ENCODE measurements around the gene WFDC12. TPM values are rescaled to one million over a fixed set of nuclear protein-coding genes. Genes with fewer than 3 reads are reported as not detected.
A peak's percentile ranks its signal among the peaks of the same experiment; 100 is the strongest.

WFDC12 gene
- total RNA-seq, 4 donors from 2014 or later, result 0.68 TPM; not detected in 3

GRCh38 chr20:45095805-45096238, 28.4 kb downstream of the WFDC12 start:
- intact Hi-C loops (cut with DNase I; ENCODE audit: low total_unique reads), result no loop called here
- Histone ChIP-seq H3K4me1 (peaks cover 0 to 14% (median 8%) of the 10 kb centered on the region in 4 donors), H3K9me3 (no peaks in the 10 kb centered on the region), H3K36me3 (no peaks in the 10 kb centered on the region), H3K27ac (no peak overlapping the region), H3K27me3 (peaks cover 44% of the 10 kb centered on the region), H3K4me3 (no peak overlapping the region)
- WGBS, 2 donors (ENCODE audit: low coverage in 1 of 2), result 13% methylated on average over 7 of the region's 7 CpGs; no CpG with 5 or more reads in 1 of the 2 donors
- TF ChIP-seq POLR2A (IDR thresholded peaks at IDR 0.05) (no peak), CTCF (IDR thresholded peaks at IDR 0.05) (peak; percentile 57 to 80 (median 75)), EP300 (IDR thresholded peaks at IDR 0.05; ENCODE audit: low read depth) (no peak), POLR2AphosphoS5 (IDR thresholded peaks at IDR 0.05) (no peak)
- peak; percentile 58 for DNase-seq
- in situ Hi-C loops (cut with MboI; ENCODE audit: low pct_ligation_motif_present in 1 of 4, low pct_unique_long_range_greater_than_20kb in 1 of 4, low sequenced_read_pairs in 3 of 4), result loop anchor here in 1 of 4 donors (10.0 kb wide), 1 partner anchor 91 kb away; no protein-coding TSS in a partner anchor

- peaks cover 38% of the 10 kb centered on the region for H3K27me3 ChIP-seq
- H3K4me3 ChIP-seq, result no peak overlapping the region
- in situ Hi-C loops (cut with MboI; ENCODE audit: low pct_ligation_motif_present in 1 of 4, low pct_unique_long_range_greater_than_20kb in 1 of 4, low sequenced_read_pairs in 3 of 4), result loop anchor here in 1 of 4 donors (5.0 to 10.0 kb wide), 2 partner anchors 53 to 90 kb away; no protein-coding TSS in a partner anchor
- DNase-seq, result no peak
- no peak overlapping the region for H3K27ac ChIP-seq
- H3K9me3 ChIP-seq, result no peaks in the 10 kb centered on the region
- intact Hi-C loops (cut with DNase I; ENCODE audit: low total_unique reads), result no loop called here
- H3K4me1 ChIP-seq, result peaks cover 0 to 10% (median 5%) of the 10 kb centered on the region in 4 donors
- no peak for TF ChIP-seq POLR2A (IDR thresholded peaks at IDR 0.05)
- TF ChIP-seq CTCF (IDR thresholded peaks at IDR 0.05), result no peak
- no peak for TF ChIP-seq EP300 (IDR thresholded peaks at IDR 0.05; ENCODE audit: low read depth)
- TF ChIP-seq POLR2AphosphoS5 (IDR thresholded peaks at IDR 0.05), result no peak
- 92 to 100% methylated on average over 1 to 11 of the region's 11 CpGs for WGBS, 2 donors (ENCODE audit: low coverage in 1 of 2)
- no peaks in the 10 kb centered on the region for H3K36me3 ChIP-seq
These were observed 29.2 kb downstream of the WFDC12 start for GRCh38 chr20:45094864-45095574.

DNA sequence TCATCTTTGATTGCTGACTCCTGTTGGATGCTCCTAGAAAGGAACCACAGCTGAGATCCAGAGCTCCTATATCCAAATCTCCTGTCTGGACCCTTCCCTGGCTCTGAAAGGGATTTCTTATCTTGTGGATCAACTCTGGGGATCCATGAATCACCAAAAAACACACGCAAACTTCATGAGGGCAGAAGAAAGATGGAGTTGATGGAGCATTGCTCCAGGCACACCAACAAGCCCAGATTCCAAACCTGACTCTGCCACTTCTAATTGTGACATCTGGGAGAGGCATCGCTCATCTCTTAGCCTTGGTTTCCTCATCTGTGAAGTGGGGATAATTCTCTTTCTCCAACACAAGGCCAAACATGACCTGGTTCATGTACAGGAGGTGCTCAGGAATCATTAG, 30.1 kb downstream of the WFDC12 start:
- WGBS, 2 donors (ENCODE audit: low coverage in 1 of 2), result 92 to 100% methylated on average over 2 of the region's 2 CpGs
- in situ Hi-C loops (cut with MboI; ENCODE audit: low pct_ligation_motif_present in 1 of 4, low pct_unique_long_range_greater_than_20kb in 1 of 4, low sequenced_read_pairs in 3 of 4) (loop anchor here in 1 of 4 donors (5.0 to 10.0 kb wide), 2 partner anchors 52 to 89 kb away; no protein-coding TSS in a partner anchor), intact Hi-C loops (cut with DNase I; ENCODE audit: low total_unique reads) (no loop called here)
- Histone ChIP-seq H3K27ac (no peak overlapping the region), H3K4me3 (no peak overlapping the region), H3K4me1 (peaks cover 0 to 10% (median 5%) of the 10 kb centered on the region in 4 donors), H3K9me3 (no peaks in the 10 kb centered on the region), H3K27me3 (peaks cover 32% of the 10 kb centered on the region), H3K36me3 (no peaks in the 10 kb centered on the region)
- TF ChIP-seq CTCF (IDR thresholded peaks at IDR 0.05) (no peak), POLR2A (IDR thresholded peaks at IDR 0.05) (no peak), EP300 (IDR thresholded peaks at IDR 0.05; ENCODE audit: low read depth) (no peak), POLR2AphosphoS5 (IDR thresholded peaks at IDR 0.05) (no peak)
- no peak for DNase-seq

GRCh38 chr20:45092898-45093297, 31.4 kb downstream of the WFDC12 start:
- intact Hi-C loops (cut with DNase I; ENCODE audit: low total_unique reads) (no loop called here), in situ Hi-C loops (cut with MboI; ENCODE audit: low pct_ligation_motif_present in 1 of 4, low pct_unique_long_range_greater_than_20kb in 1 of 4, low sequenced_read_pairs in 3 of 4) (loop anchor here in 1 of 4 donors (5.0 to 10.0 kb wide), 2 partner anchors 51 to 88 kb away; no protein-coding TSS in a partner anchor)
- DNase-seq, result no peak
- no peaks in the 10 kb centered on the region for H3K9me3 ChIP-seq
- no peak overlapping the region for H3K27ac ChIP-seq
- H3K4me1 ChIP-seq, result peaks cover 0 to 3% (median 2%) of the 10 kb centered on the region in 4 donors
- no peak for TF ChIP-seq CTCF (IDR thresholded peaks at IDR 0.05)
- no peak for TF ChIP-seq POLR2A (IDR thresholded peaks at IDR 0.05)
- no peak for TF ChIP-seq EP300 (IDR thresholded peaks at IDR 0.05; ENCODE audit: low read depth)
- TF ChIP-seq POLR2AphosphoS5 (IDR thresholded peaks at IDR 0.05), result no peak
- H3K27me3 ChIP-seq, result peaks cover 20% of the 10 kb centered on the region
- no peak overlapping the region for H3K4me3 ChIP-seq
- no peaks in the 10 kb centered on the region for H3K36me3 ChIP-seq
- 90 to 92% methylated on average over 6 to 7 of the region's 7 CpGs for WGBS, 2 donors (ENCODE audit: low coverage in 1 of 2)

Measured in transverse colon (tissue), 4 donors.